Stimulated activated CD4-positive, alpha-beta T cell treated with anti-CD3 and anti-CD28 coated beads, TNF-alpha, amount 100 ng/mL, for 1 hour (primary cell): ENCODE measurements around the gene VSTM1.

Experiments used
- DNase-seq, 3 donors: peaks; one replicate each; pipeline ENCODE4 v3.0.0-alpha.2; 2020; ENCODE audit warnings: low read depth in 3 of 3, low spot score in 1 of 3

The VSTM1 gene

GRCh38 chr19:54013866-54014265 is 49.8 kb downstream of the VSTM1 start:
- DNase-seq = no peak

DNA sequence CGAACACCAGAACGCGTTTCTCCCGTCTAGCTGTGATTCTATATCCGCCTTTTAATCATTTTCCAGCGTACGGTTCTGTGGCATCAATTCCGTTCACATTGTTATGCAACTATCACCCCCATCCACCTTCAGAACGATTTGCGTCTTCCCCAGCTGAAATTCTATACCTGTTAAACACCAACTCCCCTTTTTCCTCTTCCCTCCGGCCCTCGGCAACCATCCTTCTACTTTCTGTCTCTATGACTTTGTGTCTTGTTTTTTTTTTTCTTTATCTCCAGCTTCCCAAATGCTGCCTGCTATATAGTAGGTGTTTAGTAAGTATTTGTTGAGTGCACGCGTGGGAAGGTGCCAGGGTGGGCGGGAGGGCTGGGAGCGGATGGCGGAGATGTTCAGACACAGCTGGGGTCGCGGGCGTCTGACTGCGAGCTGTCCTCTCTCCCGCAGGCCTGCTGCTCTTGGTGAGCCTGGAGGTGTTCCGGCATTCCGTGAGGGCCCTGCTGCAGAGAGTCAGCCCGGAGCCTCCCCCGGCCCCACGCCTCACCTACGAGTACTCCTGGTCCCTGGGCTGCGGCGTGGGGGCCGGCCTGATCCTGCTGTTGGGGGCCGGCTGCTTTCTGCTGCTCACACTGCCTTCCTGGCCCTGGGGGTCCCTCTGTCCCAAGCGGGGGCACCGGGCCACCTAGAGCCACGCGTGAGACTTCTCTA is 52.0 kb downstream of the VSTM1 start:
- DNase-seq = no peak

GRCh38 chr19:54010474-54010873 is 53.2 kb downstream of the VSTM1 start:
- no peak for DNase-seq

DNA sequence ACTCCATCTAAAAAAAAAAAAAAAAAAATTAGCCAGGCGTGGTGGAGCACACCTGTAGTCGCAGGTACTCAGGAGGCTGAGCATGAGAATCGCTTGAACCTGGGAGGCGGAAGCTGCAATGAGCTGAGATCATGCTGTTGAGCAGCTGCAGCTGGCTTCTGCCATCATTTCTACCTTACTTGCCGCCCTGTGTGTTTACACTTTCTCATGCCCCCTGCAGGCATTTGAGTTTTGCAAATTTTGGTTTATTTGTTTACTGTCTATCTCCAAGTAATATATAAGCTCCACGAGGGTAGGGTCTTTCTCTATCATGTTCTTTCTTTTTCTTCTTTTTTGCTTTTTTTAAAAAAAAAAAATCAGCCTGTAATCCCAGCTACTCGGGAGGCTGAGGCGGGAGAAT is 54.3 kb downstream of the VSTM1 start:
- no peak for DNase-seq

- no peak for DNase-seq
These were observed 61.0 kb downstream of the VSTM1 start for GRCh38 chr19:54002495-54003315.

- DNase-seq = no peak
These were observed 62.2 kb downstream of the VSTM1 start for GRCh38 chr19:54001496-54001895.

DNA sequence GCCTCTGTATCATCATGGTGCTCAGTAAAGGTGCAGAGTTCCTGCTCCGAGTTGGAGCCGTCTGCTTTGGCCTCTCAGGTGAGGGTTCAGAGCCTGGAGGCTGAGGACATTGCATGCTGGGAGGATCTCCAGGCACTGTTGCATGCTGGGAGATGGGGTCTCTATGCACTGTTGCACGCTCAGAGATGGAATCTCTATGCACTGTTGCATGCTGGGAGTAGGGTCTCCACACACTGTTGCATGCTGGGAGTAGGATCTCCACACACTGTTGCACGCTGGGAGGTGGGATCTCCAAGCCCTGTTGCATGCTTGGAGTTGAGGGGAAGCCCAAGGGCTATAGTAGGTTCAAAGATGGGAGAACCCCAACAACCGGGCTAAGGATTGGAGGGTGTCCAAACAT is 64.0 kb downstream of the VSTM1 start:
- no peak for DNase-seq

- DNase-seq = no peak
These were observed 65.5 kb downstream of the VSTM1 start for GRCh38 chr19:53998223-53998622.

DNA sequence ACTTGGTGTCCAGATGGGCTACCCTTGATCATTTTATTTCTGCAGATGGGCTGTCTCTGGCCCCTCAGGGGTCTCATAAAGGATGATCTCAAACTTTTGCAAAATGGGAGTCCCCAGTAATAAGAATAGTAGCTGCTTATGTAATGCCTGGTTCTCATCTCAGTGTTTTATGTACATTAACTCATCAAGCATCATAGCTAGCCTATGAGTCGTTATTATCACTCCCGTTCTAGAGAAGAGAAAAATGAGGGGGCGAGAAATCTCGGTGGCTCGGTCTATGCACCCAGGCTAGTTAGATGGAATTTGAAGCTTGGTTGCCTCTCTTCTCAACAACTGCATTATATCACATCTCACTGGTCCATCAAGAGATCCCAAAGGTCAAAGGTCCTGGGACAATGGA is 68.9 kb downstream of the VSTM1 start:
- no peak for DNase-seq

GRCh38 chr19:53993448-53993847 is 70.2 kb downstream of the VSTM1 start:
- no peak for DNase-seq

DNA sequence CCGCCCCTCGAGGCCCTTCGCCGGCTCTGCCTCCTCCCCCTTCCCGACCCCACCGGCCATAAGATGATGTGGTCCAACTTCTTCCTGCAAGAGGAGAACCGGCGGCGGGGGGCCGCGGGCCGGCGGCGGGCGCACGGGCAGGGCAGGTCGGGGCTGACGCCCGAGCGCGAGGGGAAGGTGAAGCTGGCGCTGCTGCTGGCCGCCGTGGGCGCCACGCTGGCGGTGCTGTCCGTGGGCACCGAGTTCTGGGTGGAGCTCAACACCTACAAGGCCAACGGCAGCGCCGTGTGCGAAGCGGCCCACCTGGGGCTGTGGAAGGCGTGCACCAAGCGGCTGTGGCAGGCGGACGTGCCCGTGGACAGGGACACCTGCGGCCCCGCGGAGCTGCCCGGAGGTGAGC is 70.9 kb downstream of the VSTM1 start:
- no peak for DNase-seq

- no peak for DNase-seq
These were observed 71.5 kb downstream of the VSTM1 start for GRCh38 chr19:53992211-53992610.

DNA sequence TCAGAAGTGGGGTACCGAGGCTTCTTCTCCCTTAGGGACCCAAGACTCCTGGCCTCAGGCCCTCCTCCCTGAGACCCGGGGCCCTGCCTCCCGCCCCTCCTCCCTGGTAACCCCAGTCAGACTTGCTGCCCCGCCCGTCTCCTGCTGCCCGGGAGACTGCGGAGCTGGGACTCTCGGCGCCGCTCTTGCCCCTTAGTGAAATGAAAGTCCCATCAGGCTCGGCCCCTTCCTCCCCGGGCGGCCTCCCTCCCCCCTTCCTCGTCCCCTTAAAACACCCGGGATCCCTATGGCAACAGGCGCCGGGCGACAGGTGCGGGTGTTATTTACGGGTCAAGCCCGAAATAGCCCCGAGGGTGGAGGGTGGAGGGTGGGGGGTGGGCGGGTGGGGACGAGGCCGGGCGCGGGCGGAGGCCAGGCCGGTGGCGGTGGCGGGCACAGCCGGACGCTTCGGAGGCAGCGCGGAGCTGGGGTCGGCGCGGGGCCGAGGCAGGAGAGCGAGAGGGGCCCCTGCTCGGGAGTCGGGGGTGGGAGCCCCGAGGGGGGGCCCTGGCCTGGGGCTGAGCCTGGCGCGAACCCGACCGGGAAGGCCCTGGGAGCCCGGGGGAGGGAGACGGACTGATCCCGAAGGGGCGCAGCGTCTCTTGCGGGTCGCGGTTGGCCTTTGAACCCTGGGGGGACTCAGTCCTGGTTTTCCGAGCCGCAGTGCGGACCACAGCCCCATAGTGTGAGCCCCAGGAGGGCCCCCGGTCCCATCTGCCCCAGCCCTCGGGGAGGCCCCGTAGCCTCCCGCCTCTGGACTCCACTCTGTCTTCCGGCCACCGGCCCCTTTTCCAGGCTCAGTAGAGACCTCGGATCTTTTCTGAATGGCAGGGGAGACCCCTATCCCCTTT is 72.2 kb downstream of the VSTM1 start, which contains the start of gene CACNG6:
Gene CACNG6 (plus strand): TSS at position 414 of the 890 bp plus-strand sequence. CDS start 1,241 bp downstream, outside the sequence.
- no peak for DNase-seq
